Heart right ventricle (tissue), 16 donors: ENCODE data around the gene AGPAT4. TPM values are rescaled to one million over a fixed set of nuclear protein-coding genes. Genes with fewer than 3 reads are reported as not detected.

Experiments
- ATAC-seq, 8 donors: fragments of 200-7000 bp; cut with Tn5 transposase; one replicate each; pipeline ENCODE4 v1.9.1; 2020; ENCODE audit warnings: mild to moderate bottlenecking in 8 of 8, moderate library complexity in 8 of 8, moderate number of reproducible peaks in 1 of 8
- DNase-seq, 2 donors: peaks; one replicate each; pipeline ENCODE4 v3.0.0-alpha.2; 2020
- H3K27ac ChIP-seq, 10 donors: fragments of 200-600 bp; sonication (generic) in 2 of 10; one replicate each; pipeline versions ENCODE4 v1.5.0 to v1.8.0; 2020 to 2022; ENCODE audit warnings: mild to moderate bottlenecking in 3 of 10
- H3K27me3 ChIP-seq, 7 donors: fragments of 200-600 bp; one replicate each; pipeline ENCODE4 v1.8.0; 2021 to 2022; ENCODE audit warnings: mild to moderate bottlenecking in 2 of 7
- H3K36me3 ChIP-seq, 9 donors: fragments of 200-600 bp; sonication (generic) in 1 of 9; one replicate each; pipeline versions ENCODE4 v1.5.0 to v1.8.0; 2020 to 2022; ENCODE audit warnings: mild to moderate bottlenecking in 2 of 9
- H3K4me1 ChIP-seq, 9 donors: fragments of 200-600 bp; sonication (generic) in 1 of 9; one replicate each; pipeline versions ENCODE4 v1.5.0 to v1.8.0; 2020 to 2022; ENCODE audit warnings: mild to moderate bottlenecking in 4 of 9
- H3K4me3 ChIP-seq, 10 donors: fragments of 200-600 bp; sonication (generic) in 2 of 10; one replicate each; pipeline versions ENCODE4 v1.5.0 to v1.8.0; 2020 to 2022; ENCODE audit warnings: mild to moderate bottlenecking in 7 of 10, moderate library complexity in 2 of 10
- H3K9me3 ChIP-seq, 11 donors: fragments of 200-600 bp in 10 of 11; sonication (generic) in 2 of 11; one replicate each; pipeline versions ENCODE4 v1.5.0 to v1.8.0; 2013 to 2022; ENCODE audit warnings: mild to moderate bottlenecking in 2 of 11, control low read depth in 1 of 11, moderate library complexity in 1 of 11
- WGBS, 2 donors: extraction: QIAGEN DNeasy Blood & Tissue Kit; methylation state at CpG; one replicate each; pipeline ENCODE4 v1.1.7; 2013; ENCODE audit warnings: inconsistent platforms in 1 of 2; 5-methylcytosine and 5-hydroxymethylcytosine counted together
- intact Hi-C, 10 donors: fragments of 100-400 bp; cut with DNase I; formaldehyde crosslinking; loops; one replicate each; pipeline versions ENCODE4 v1.11.1 to v1.14.2; 2022
- polyA plus RNA-seq, 2 donors: library from polyadenylated mRNA; stranded (reverse); fragments of 200-250 nt; gene quantifications; one replicate each; pipeline ENCODE4 v1.2.3, GENCODE V29; 2013
- total RNA-seq, 10 donors: library from RNA; stranded (reverse); fragmentation: NEBNext Ultra II Directional in 3 of 10; extraction: Animal tissue kit (Norgen Biotek cat#: 25700) in 3 of 10; gene quantifications; one replicate each; pipeline versions ENCODE4 v1.2.1 to v1.2.4, GENCODE V29; 2021 to 2023
- TF ChIP-seq, protein P1 (sequence below), 9 donors: fragments of 200-600 bp; sonication (generic) in 2 of 9; IDR thresholded peaks; one replicate each; pipeline versions ENCODE4 v1.5.0 to v1.8.0; 2021 to 2022; ENCODE audit warnings: antibody characterized with exemption in 9 of 9, mild to moderate bottlenecking in 5 of 9, moderate library complexity in 1 of 9
- donor health status: Arrhythmogenic right ventricular cardiomyopathy.
- donor health status: ischemic (EF 13 %, LVEDD 7.1; RV severe dilation, severe dysfunction).
- donor health status: healthy with polysubstance abuse.
- donor health status: DM: no; HTN: yes; CAD: no.
- donor health status: DM: no; HTN: no; CAD: no.
- donor health status: ischemic (EF 25% LVEDD 6.9; RV normal size, moderate dysfunction).
- donor health status: ischemic (EF 25% LVEDD 5.7; RV mildly dilated, moderate dysfunction).
- donor health status: healthy.
- donor health status: DM: yes; HTN: yes; CAD: no.
- donor health status: Ischemic cardiomyopathy.
- donor health status: ischemic (EF 35%, LVEDD 5.7; RV mildly dilated, moderate dysfunction).
- donor health status: nonischemic (EF 11% LVEDD 7.7; RV severe dilation, severe dysfunction).
- donor health status: DM: yes; HTN: yes; CAD: no.
- donor health status: PGD.
- donor health status: ischemic (EF 29% LVEDD 5.4; RV normal size, mild dysfunction).
- donor health status: nonischemic (EF 23%, LVEDD 6.1; RV moderate dilation, normal function).

Gene AGPAT4
- total and polyA plus RNA-seq, 12 donors: 1.2 to 3.8 (median 1.6) TPM

- Histone ChIP-seq H3K9me3 (no peaks in the 10 kb centered on the region), H3K4me3 (no peak overlapping the region), H3K36me3 (peaks cover 0 to 12% (median 0%) of the 10 kb centered on the region in 9 donors), H3K27me3 (no peaks in the 10 kb centered on the region), H3K27ac (no peak overlapping the region), H3K4me1 (peaks cover 0 to 18% (median 12%) of the 10 kb centered on the region in 9 donors)
- ATAC-seq (no peak), DNase-seq (no peak)
- 61 to 64% methylated on average over 15 of the region's 15 CpGs for WGBS, 2 donors
- TF ChIP-seq, protein P1, sequence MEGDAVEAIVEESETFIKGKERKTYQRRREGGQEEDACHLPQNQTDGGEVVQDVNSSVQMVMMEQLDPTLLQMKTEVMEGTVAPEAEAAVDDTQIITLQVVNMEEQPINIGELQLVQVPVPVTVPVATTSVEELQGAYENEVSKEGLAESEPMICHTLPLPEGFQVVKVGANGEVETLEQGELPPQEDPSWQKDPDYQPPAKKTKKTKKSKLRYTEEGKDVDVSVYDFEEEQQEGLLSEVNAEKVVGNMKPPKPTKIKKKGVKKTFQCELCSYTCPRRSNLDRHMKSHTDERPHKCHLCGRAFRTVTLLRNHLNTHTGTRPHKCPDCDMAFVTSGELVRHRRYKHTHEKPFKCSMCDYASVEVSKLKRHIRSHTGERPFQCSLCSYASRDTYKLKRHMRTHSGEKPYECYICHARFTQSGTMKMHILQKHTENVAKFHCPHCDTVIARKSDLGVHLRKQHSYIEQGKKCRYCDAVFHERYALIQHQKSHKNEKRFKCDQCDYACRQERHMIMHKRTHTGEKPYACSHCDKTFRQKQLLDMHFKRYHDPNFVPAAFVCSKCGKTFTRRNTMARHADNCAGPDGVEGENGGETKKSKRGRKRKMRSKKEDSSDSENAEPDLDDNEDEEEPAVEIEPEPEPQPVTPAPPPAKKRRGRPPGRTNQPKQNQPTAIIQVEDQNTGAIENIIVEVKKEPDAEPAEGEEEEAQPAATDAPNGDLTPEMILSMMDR (IDR thresholded peaks at IDR 0.05): no peak
- intact Hi-C loops: no loop called here
Measured at GRCh38 chr6:161235776-161236633, 37.9 kb downstream of the AGPAT4 start.

GRCh38 chr6:161233986-161234661, 39.7 kb downstream of the AGPAT4 start:
- no peaks in the 10 kb centered on the region for H3K27me3 ChIP-seq
- intact Hi-C loops: no loop called here

GRCh38 chr6:161232467-161232866, 41.4 kb downstream of the AGPAT4 start:
- Histone ChIP-seq H3K4me1 (peaks cover 0 to 36% (median 26%) of the 10 kb centered on the region in 9 donors), H3K27ac (no peak overlapping the region), H3K9me3 (no peaks in the 10 kb centered on the region), H3K4me3 (no peak overlapping the region), H3K27me3 (no peaks in the 10 kb centered on the region), H3K36me3 (peaks cover 0 to 18% (median 0%) of the 10 kb centered on the region in 9 donors)
- TF ChIP-seq, protein P1 (IDR thresholded peaks at IDR 0.05): no peak
- no peak for DNase-seq
- no peak for ATAC-seq
- WGBS, 2 donors: 97% methylated on average over 11 of the region's 11 CpGs
- intact Hi-C loops: no loop called here

More at GRCh38 chr6:161233986-161234661, 39.7 kb downstream of the AGPAT4 start:
- DNase-seq (peak; percentile 56 to 61), ATAC-seq (peak in 7 of 8 donors; percentile 31 to 91 (median 52))
- no peak overlapping the region for H3K4me3 ChIP-seq
- 62 to 67% methylated on average over 10 of the region's 10 CpGs for WGBS, 2 donors
- H3K27ac ChIP-seq: peak overlapping the region in 1 of 10 donors; percentile 23
- peaks cover 0 to 25% (median 18%) of the 10 kb centered on the region in 9 donors for H3K4me1 ChIP-seq
- TF ChIP-seq, protein P1 (IDR thresholded peaks at IDR 0.05): no peak
- no peaks in the 10 kb centered on the region for H3K9me3 ChIP-seq
- peaks cover 0 to 18% (median 0%) of the 10 kb centered on the region in 9 donors for H3K36me3 ChIP-seq

GRCh38 chr6:161232010-161232409, 41.9 kb downstream of the AGPAT4 start:
- ATAC-seq (no peak), DNase-seq (no peak)
- Histone ChIP-seq H3K27me3 (no peaks in the 10 kb centered on the region), H3K27ac (no peak overlapping the region), H3K9me3 (no peaks in the 10 kb centered on the region), H3K4me3 (no peak overlapping the region), H3K36me3 (peaks cover 0 to 18% (median 0%) of the 10 kb centered on the region in 9 donors), H3K4me1 (peaks cover 0 to 40% (median 31%) of the 10 kb centered on the region in 9 donors)
- TF ChIP-seq, protein P1 (IDR thresholded peaks at IDR 0.05): no peak
- intact Hi-C loops: no loop called here
- WGBS, 2 donors: 92 to 93% methylated on average over 9 of the region's 9 CpGs
